Lower lobe of right lung (tissue), 2 donors: ENCODE measurements around the gene CEP104. TPM values are rescaled to one million over a fixed set of nuclear protein-coding genes. Genes with fewer than 3 reads are reported as not detected.

Source experiments
- ATAC-seq, 2 donors: fragments of 200-7000 bp; cut with Tn5 transposase; one replicate each; pipeline ENCODE4 v1.9.1; 2020 to 2022; ENCODE audit warnings: mild to moderate bottlenecking in 2 of 2, moderate library complexity in 2 of 2
- DNase-seq: peaks from one replicate; pipeline ENCODE4 v3.0.0-alpha.2; 2020
- H3K27ac ChIP-seq: fragments of 200-600 bp; one replicate; pipeline ENCODE4 v1.8.0; 2022
- H3K27me3 ChIP-seq: fragments of 200-600 bp; one replicate; pipeline ENCODE4 v1.8.0; 2022; ENCODE audit warnings: low read depth
- H3K36me3 ChIP-seq: fragments of 200-600 bp; one replicate; pipeline ENCODE4 v1.8.0; 2022; ENCODE audit warnings: mild to moderate bottlenecking
- H3K4me1 ChIP-seq: fragments of 200-600 bp; one replicate; pipeline ENCODE4 v1.8.0; 2022
- H3K4me3 ChIP-seq: fragments of 200-600 bp; one replicate; pipeline ENCODE4 v1.8.0; 2022; ENCODE audit warnings: mild to moderate bottlenecking
- H3K9me3 ChIP-seq: fragments of 200-600 bp; one replicate; pipeline ENCODE4 v1.8.0; 2022
- intact Hi-C: fragments of 100-400 bp; cut with DNase I; formaldehyde crosslinking; loops from one replicate; pipeline ENCODE4 v1.11.0; 2022
- total RNA-seq: library from RNA; stranded (reverse); fragmentation: NEBNext Ultra II Directional; extraction: Animal tissue kit (Norgen Biotek cat#: 25700); gene quantifications from one replicate; pipeline ENCODE4 v1.2.1, GENCODE V29; 2021
- TF ChIP-seq, protein P1 (sequence below): fragments of 200-600 bp; IDR thresholded peaks from one replicate; pipeline ENCODE4 v1.8.0; 2022; ENCODE audit warnings: antibody characterized with exemption, mild to moderate bottlenecking
- donor health status: DM: no; HTN: yes; CAD: no; lungs with severe emphysema.

CEP104 gene
- total RNA-seq, 1 donor from 2014 or later: 53.9 TPM

DNA sequence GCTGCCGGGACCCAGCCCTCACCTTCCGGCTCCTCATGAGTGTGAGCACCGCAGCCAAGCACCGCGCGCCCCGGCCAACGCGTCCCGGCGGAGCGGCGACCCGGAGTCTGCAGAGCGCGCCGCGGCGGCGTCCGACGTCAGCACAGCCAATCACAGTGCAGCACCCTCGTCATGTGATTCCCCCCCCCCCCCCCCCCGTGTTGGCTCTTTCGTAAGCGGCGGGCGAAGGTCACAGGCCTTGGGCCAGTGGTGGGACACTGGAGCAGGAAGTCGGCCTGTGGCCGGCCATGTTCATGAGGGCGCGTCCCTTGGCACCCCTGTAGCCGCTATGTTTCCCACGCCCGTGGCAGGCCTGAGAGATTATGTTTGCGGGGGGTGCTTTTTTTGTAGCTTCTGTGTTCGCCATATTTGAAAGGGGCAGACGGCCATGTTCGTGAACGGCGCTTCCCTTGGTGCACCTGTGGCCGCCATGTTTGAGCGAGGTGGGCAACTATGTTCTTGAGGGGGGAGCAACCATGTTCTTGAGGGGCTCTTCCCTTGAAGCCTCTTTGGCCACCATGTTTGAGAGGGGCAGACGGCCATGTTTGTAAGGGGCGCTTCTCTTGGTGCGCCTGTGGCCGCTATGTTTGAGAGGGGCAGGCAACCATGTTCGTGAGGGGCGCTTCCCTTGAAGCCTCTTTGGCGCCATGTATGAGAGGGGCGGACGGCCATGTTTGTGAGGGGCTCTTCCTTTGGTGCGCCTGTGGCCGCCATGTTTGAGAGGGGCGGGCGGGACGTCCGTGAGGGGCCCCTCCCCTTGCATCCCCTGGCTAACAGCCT, 43.3 kb upstream of the CEP104 start, which contains the start of gene C1orf174:
C1orf174 (minus strand) TSS at position 123 of the 819 bp plus-strand sequence; CDS start at position 37, 86 bp downstream.
- intact Hi-C loops: no loop called here
- ATAC-seq: peak; percentile 94
- no peaks in the 10 kb centered on the region for H3K27me3 ChIP-seq

DNA sequence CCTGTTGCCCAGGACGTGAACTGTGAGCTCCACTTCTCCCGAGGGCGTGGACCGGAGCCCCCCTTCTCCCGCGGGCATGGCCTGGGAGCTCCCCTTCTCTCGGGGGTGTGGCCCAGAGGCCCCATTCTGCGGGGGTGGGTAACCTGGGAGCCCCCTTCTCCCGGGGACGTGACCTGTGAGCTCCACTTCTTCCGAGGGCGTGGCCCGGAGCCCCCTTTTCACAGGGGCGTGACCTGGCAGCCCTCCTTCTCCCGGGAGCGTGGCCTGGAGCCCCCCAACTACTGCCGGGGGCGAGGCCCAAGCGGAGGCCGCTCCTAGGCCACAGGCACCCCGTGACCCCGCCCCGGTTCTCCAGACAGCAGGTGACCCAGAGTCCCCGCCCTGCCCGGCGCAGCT, 42.7 kb upstream of the CEP104 start:
- ATAC-seq (peak in 1 of 2 donors; percentile 0), DNase-seq (no peak)
- H3K27ac ChIP-seq: peak overlapping the region; percentile 96

More for the DNA sequence above, 43.3 kb upstream of the CEP104 start, which contains the start of gene C1orf174:
- peak within 1 kb of the TSS; percentile 99 for H3K4me3 ChIP-seq
- peak; percentile 96 for DNase-seq
- peak within 1 kb of the TSS; percentile 96 for H3K27ac ChIP-seq
- TF ChIP-seq, protein P1, sequence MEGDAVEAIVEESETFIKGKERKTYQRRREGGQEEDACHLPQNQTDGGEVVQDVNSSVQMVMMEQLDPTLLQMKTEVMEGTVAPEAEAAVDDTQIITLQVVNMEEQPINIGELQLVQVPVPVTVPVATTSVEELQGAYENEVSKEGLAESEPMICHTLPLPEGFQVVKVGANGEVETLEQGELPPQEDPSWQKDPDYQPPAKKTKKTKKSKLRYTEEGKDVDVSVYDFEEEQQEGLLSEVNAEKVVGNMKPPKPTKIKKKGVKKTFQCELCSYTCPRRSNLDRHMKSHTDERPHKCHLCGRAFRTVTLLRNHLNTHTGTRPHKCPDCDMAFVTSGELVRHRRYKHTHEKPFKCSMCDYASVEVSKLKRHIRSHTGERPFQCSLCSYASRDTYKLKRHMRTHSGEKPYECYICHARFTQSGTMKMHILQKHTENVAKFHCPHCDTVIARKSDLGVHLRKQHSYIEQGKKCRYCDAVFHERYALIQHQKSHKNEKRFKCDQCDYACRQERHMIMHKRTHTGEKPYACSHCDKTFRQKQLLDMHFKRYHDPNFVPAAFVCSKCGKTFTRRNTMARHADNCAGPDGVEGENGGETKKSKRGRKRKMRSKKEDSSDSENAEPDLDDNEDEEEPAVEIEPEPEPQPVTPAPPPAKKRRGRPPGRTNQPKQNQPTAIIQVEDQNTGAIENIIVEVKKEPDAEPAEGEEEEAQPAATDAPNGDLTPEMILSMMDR: no peak
- peaks cover 6% of the 10 kb centered on the region for H3K9me3 ChIP-seq
- peaks cover 13% of the 10 kb centered on the region for H3K4me1 ChIP-seq
- H3K36me3 ChIP-seq: no peaks in the 10 kb centered on the region

DNA sequence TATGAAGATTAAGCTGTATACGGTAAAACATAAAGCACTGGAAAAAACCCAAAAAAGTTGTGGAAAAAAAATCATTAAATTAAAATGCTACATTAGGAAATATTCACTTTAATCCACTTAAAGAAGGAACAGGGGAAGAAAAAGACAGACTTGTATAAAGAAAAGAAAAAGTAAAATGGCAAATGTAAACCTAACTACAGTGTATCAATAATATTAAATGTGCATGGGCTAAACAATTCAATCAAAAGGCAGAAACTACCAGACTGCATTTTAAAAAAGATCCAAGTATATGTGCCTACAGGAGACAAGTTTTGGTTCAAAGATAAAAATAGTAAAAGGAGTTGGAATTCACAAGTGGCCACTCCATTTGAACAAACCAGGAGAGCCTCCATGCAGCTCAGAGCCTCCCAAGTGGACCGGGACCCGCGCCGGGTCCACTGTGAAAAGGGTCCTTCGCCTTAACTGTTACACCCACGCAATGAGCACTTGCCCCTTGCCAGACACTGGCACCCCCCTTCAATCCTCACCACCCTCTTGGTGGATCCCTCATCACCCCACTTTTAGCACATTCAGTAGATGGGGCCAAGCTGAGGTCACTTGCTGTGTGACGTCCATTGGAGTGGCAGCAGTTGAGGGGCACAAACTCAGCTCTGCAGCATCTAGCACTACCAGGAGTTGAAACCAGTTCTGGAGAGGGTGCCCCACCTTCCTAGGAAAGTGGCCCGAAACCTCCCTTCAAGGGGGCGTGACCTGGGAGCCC, 42.2 kb upstream of the CEP104 start:
- peaks cover 13% of the 10 kb centered on the region for H3K4me1 ChIP-seq
- H3K4me3 ChIP-seq: peak overlapping the region; percentile 99
- intact Hi-C loops: no loop called here
- TF ChIP-seq, protein P1: no peak
- ATAC-seq (no peak), DNase-seq (no peak)
- peak overlapping the region; percentile 96 for H3K27ac ChIP-seq
- peaks cover 6% of the 10 kb centered on the region for H3K9me3 ChIP-seq
- no peaks in the 10 kb centered on the region for H3K36me3 ChIP-seq
- no peaks in the 10 kb centered on the region for H3K27me3 ChIP-seq

More for the DNA sequence above, 42.7 kb upstream of the CEP104 start:
- TF ChIP-seq, protein P1: no peak
- H3K9me3 ChIP-seq: peaks cover 6% of the 10 kb centered on the region
- intact Hi-C loops: no loop called here
- peak overlapping the region; percentile 99 for H3K4me3 ChIP-seq
- peaks cover 13% of the 10 kb centered on the region for H3K4me1 ChIP-seq
- H3K27me3 ChIP-seq: no peaks in the 10 kb centered on the region
- H3K36me3 ChIP-seq: no peaks in the 10 kb centered on the region

DNA sequence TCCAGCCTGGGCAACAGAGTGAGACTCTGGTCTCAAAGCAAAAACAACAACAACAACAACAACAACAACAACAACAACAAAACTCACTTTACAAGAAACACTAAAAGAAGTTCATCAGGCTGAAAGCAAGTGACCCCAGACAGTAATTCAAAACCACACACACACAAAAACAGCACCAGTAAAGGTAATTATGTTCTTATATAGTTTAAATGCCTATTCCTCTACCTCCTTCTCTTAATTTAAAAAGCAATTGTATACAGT, 41.4 kb upstream of the CEP104 start:
- TF ChIP-seq, protein P1: no peak
- Histone ChIP-seq H3K27me3 (no peaks in the 10 kb centered on the region), H3K27ac (no peak overlapping the region), H3K9me3 (peaks cover 6% of the 10 kb centered on the region), H3K36me3 (no peaks in the 10 kb centered on the region), H3K4me3 (no peak overlapping the region), H3K4me1 (peaks cover 13% of the 10 kb centered on the region)
- intact Hi-C loops: no loop called here
- no peak for DNase-seq
- ATAC-seq: no peak

DNA sequence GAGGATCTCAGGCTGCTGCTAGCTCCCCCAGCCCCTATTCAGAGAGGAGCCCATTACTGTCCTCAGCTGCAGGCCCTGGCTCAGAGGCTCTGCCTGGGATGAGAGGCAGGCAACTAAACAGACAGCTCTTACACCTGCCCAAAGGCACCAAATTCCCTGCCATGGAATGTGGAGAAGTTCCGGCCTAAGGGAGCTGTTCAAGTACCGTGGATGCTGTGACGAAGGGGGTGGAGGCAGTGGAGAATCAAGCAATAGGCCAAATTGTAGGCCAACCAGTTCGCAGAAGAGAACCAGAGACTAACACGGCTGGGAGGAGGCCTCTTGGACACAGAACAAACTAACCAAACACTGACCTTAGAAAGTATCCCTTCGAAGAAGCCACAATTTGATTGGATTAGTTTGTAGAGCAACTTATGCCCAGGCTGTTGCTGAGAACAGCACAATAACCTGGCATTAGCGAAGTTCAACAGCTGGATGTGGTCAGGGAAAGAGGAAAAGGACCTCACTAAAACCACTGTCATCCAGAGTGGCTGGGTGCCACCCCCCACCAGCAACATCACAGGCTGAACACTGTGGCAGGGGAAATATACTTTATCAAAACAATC, 39.5 kb upstream of the CEP104 start:
- Histone ChIP-seq H3K9me3 (peaks cover 6% of the 10 kb centered on the region), H3K4me3 (no peak overlapping the region), H3K36me3 (peaks cover 5% of the 10 kb centered on the region), H3K27me3 (no peaks in the 10 kb centered on the region), H3K27ac (no peak overlapping the region), H3K4me1 (peaks cover 10% of the 10 kb centered on the region)
- TF ChIP-seq, protein P1: no peak
- ATAC-seq (no peak), DNase-seq (peak; percentile 14)
- intact Hi-C loops: no loop called here
